ENCODE results near the gene ALG2.

ALG2 gene

DNA sequence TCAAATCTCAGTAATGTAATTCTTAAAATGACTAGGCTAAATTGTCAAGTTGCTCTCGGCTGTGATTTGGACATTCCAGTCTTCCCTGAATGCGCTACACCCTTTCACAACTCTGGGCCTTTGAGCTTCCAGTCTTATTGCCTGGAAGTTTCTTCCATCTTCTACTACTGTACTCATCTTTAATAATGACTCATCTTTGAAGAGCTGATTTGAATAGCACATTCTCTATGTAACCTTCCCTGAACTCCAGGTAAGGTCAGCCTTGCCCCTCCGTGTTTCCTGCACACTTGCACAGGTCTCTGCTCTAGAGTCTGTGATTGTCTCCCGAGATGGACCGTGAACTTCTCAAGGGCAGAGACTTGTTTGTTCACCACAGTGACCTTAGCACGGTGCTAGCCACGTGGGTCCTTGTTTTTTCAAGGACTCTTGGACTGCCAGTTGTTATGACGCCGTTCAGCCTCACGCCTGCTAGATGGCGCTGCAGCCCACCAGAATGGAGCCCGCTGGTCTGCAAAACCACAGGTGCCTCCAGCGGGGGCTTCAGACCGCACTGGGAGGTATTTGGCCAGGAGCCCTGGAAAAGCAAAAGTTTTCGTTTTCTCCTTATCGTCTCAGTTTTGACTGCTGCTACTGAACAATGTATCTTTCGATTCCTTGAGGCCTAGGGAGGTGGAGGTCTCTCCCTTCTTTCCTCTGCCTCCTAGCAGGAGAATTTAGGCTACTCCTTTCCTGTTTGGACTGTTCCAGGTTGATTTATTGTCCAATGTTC, 44.7 kb upstream of the ALG2 start:
- peak; percentile 29 to 59 for DNase-seq (ENCODE audit: low read depth in 1 of 2, low spot score in 1 of 2)
- Histone ChIP-seq H3K27me3 (ENCODE audit: insufficient read depth, poor library complexity, severe bottlenecking) (no peaks in the 10 kb centered on the region), H3K4me3 (replicated peaks; ENCODE audit: insufficient read depth, low read length) (no peak overlapping the region), H3K27ac (replicated peaks) (no peak overlapping the region)
- TF ChIP-seq POLR2AphosphoS5 (IDR thresholded peaks at IDR 0.05; ENCODE audit: low read depth): no peak
- no peak for TF ChIP-seq SPI1 (IDR thresholded peaks at IDR 0.05; ENCODE audit: borderline replicate concordance, low read depth)
- TF ChIP-seq GABPA (IDR thresholded peaks at IDR 0.05; ENCODE audit: low read depth): no peak
- TF ChIP-seq, protein P1, sequence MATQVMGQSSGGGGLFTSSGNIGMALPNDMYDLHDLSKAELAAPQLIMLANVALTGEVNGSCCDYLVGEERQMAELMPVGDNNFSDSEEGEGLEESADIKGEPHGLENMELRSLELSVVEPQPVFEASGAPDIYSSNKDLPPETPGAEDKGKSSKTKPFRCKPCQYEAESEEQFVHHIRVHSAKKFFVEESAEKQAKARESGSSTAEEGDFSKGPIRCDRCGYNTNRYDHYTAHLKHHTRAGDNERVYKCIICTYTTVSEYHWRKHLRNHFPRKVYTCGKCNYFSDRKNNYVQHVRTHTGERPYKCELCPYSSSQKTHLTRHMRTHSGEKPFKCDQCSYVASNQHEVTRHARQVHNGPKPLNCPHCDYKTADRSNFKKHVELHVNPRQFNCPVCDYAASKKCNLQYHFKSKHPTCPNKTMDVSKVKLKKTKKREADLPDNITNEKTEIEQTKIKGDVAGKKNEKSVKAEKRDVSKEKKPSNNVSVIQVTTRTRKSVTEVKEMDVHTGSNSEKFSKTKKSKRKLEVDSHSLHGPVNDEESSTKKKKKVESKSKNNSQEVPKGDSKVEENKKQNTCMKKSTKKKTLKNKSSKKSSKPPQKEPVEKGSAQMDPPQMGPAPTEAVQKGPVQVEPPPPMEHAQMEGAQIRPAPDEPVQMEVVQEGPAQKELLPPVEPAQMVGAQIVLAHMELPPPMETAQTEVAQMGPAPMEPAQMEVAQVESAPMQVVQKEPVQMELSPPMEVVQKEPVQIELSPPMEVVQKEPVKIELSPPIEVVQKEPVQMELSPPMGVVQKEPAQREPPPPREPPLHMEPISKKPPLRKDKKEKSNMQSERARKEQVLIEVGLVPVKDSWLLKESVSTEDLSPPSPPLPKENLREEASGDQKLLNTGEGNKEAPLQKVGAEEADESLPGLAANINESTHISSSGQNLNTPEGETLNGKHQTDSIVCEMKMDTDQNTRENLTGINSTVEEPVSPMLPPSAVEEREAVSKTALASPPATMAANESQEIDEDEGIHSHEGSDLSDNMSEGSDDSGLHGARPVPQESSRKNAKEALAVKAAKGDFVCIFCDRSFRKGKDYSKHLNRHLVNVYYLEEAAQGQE (IDR thresholded peaks at IDR 0.05; ENCODE audit: insufficient replicate concordance, low read depth): no peak
- TF ChIP-seq, protein P2, sequence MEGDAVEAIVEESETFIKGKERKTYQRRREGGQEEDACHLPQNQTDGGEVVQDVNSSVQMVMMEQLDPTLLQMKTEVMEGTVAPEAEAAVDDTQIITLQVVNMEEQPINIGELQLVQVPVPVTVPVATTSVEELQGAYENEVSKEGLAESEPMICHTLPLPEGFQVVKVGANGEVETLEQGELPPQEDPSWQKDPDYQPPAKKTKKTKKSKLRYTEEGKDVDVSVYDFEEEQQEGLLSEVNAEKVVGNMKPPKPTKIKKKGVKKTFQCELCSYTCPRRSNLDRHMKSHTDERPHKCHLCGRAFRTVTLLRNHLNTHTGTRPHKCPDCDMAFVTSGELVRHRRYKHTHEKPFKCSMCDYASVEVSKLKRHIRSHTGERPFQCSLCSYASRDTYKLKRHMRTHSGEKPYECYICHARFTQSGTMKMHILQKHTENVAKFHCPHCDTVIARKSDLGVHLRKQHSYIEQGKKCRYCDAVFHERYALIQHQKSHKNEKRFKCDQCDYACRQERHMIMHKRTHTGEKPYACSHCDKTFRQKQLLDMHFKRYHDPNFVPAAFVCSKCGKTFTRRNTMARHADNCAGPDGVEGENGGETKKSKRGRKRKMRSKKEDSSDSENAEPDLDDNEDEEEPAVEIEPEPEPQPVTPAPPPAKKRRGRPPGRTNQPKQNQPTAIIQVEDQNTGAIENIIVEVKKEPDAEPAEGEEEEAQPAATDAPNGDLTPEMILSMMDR (IDR thresholded peaks at IDR 0.05; ENCODE audit: insufficient read depth, low read length): peak; percentile 75

DNA sequence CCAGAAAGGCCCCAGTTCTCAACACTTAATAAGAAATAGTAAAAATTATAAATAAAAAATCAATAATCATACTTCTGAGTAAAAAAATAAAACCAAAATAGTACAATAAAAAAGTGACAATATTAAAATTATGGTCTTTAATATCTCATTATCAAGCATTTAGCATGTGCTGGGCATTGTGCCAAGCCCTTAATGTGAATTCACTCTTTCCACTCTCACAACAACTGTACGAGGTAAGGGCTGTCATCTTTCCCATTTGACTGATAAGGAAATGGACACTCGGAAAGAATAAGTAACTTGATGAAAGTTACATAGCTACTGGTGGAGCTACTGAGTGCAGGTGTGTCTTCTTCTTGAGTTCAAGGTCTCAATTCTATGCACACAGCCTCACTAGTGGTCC, 43.9 kb upstream of the ALG2 start:
- TF ChIP-seq, protein P1 (IDR thresholded peaks at IDR 0.05; ENCODE audit: insufficient replicate concordance, low read depth): no peak
- TF ChIP-seq GABPA (IDR thresholded peaks at IDR 0.05; ENCODE audit: low read depth): no peak
- H3K27ac ChIP-seq (replicated peaks): no peak overlapping the region
- no peaks in the 10 kb centered on the region for H3K27me3 ChIP-seq (ENCODE audit: insufficient read depth, poor library complexity, severe bottlenecking)
- no peak for DNase-seq (ENCODE audit: low read depth in 1 of 2, low spot score in 1 of 2)
- H3K4me3 ChIP-seq (replicated peaks; ENCODE audit: insufficient read depth, low read length): no peak overlapping the region

- Histone ChIP-seq H3K27me3 (ENCODE audit: insufficient read depth, poor library complexity, severe bottlenecking) (no peaks in the 10 kb centered on the region), H3K4me3 (replicated peaks; ENCODE audit: insufficient read depth, low read length) (no peak overlapping the region), H3K27ac (replicated peaks) (no peak overlapping the region)
- DNase-seq (ENCODE audit: low read depth in 1 of 2, low spot score in 1 of 2): no peak
- TF ChIP-seq, protein P2 (IDR thresholded peaks at IDR 0.05; ENCODE audit: insufficient read depth, low read length): no peak
- TF ChIP-seq SPI1 (IDR thresholded peaks at IDR 0.05; ENCODE audit: borderline replicate concordance, low read depth) (no peak), POLR2AphosphoS5 (IDR thresholded peaks at IDR 0.05; ENCODE audit: low read depth) (no peak), GABPA (IDR thresholded peaks at IDR 0.05; ENCODE audit: low read depth) (no peak)
- TF ChIP-seq, protein P1 (IDR thresholded peaks at IDR 0.05; ENCODE audit: insufficient replicate concordance, low read depth): no peak
Observed at GRCh38 chr9:99264070-99264680, 42.4 kb upstream of the ALG2 start.

Data from HL-60 (cell line).